Chondrocyte (in vitro differentiated cells): Measurements from ENCODE around the gene UFL1. TPM values are rescaled to one million over a fixed set of nuclear protein-coding genes. Genes with fewer than 3 reads are reported as not detected.

Source experiments
- DNase-seq: peaks from one replicate; pipeline ENCODE4 v3.0.0; 2021; ENCODE audit warnings: mixed read lengths, low spot score
- H3K27ac Mint-ChIP-seq: one replicate; pipeline ENCODE4 v1.8.0; 2021; ENCODE audit warnings: mild to moderate bottlenecking, moderate library complexity, mixed read lengths; ENCODE audit not compliant: unreplicated experiment
- H3K27me3 Mint-ChIP-seq: 2 replicates; pipeline ENCODE4 v1.8.0; 2021; ENCODE audit warnings: low read depth, mixed read lengths
- H3K36me3 Mint-ChIP-seq: 2 replicates; pipeline ENCODE4 v1.8.0; 2021; ENCODE audit warnings: low read depth, mixed read lengths
- H3K4me1 Mint-ChIP-seq: 2 replicates; pipeline ENCODE4 v1.8.0; 2021; ENCODE audit warnings: low read depth, mild to moderate bottlenecking, mixed read lengths
- H3K4me3 Mint-ChIP-seq: one replicate; pipeline ENCODE4 v1.8.0; 2021; ENCODE audit warnings: mild to moderate bottlenecking, moderate library complexity, mixed read lengths; ENCODE audit not compliant: unreplicated experiment
- H3K9me3 Mint-ChIP-seq: 2 replicates; pipeline ENCODE4 v1.8.0; 2021; ENCODE audit warnings: low read depth, mixed read lengths
- CTCF ChIP-seq: fragments of 200-600 bp; sonication (generic); IDR thresholded peaks from 2 replicates; pipeline ENCODE4 v1.5.0; 2021; ENCODE audit warnings: antibody characterized with exemption, mild to moderate bottlenecking, moderate library complexity
- total RNA-seq: library from RNA; stranded (reverse); gene quantifications from 3 replicates; pipeline ENCODE4 v1.2.1, GENCODE V29; 2021

Gene UFL1
- total RNA-seq, 1 donor from 2014 or later: 24.5 TPM

GRCh38 chr6:96604420-96604819, 82.8 kb downstream of the UFL1 start:
- H3K9me3 Mint-ChIP-seq: no peaks in the 10 kb centered on the region
- no peak for DNase-seq
- H3K4me3 Mint-ChIP-seq: no peak overlapping the region
- H3K27me3 Mint-ChIP-seq: peaks cover 8% of the 10 kb centered on the region
- H3K4me1 Mint-ChIP-seq: peaks cover 2% of the 10 kb centered on the region
- no peak for TF ChIP-seq CTCF
- H3K27ac Mint-ChIP-seq: no peak overlapping the region
- no peaks in the 10 kb centered on the region for H3K36me3 Mint-ChIP-seq

Other genes with a start within 250 kb of the UFL1 start
- gene FHL5, start 41.3 kb downstream of the UFL1 start, total RNA-seq: not detected in 3 replicates